ENCODE data around the gene PLN. TPM values are rescaled to one million over a fixed set of nuclear protein-coding genes. Genes with fewer than 3 reads are reported as not detected.

PLN gene
- total and polyA plus RNA-seq, 12 donors: 0.33 to 11.2 (median 6.0) TPM

- H3K4me3 ChIP-seq: no peak overlapping the region
- H3K36me3 ChIP-seq (replicated peaks in 1 of 2): no peaks in the 10 kb centered on the region
- no peaks in the 10 kb centered on the region for H3K9me3 ChIP-seq (replicated peaks in 1 of 3)
- no peaks in the 10 kb centered on the region for H3K27me3 ChIP-seq
- no peak for DNase-seq
- H3K27ac ChIP-seq: no peak overlapping the region
- TF ChIP-seq POLR2A (IDR thresholded peaks at IDR 0.05): no peak
- TF ChIP-seq, protein P1, sequence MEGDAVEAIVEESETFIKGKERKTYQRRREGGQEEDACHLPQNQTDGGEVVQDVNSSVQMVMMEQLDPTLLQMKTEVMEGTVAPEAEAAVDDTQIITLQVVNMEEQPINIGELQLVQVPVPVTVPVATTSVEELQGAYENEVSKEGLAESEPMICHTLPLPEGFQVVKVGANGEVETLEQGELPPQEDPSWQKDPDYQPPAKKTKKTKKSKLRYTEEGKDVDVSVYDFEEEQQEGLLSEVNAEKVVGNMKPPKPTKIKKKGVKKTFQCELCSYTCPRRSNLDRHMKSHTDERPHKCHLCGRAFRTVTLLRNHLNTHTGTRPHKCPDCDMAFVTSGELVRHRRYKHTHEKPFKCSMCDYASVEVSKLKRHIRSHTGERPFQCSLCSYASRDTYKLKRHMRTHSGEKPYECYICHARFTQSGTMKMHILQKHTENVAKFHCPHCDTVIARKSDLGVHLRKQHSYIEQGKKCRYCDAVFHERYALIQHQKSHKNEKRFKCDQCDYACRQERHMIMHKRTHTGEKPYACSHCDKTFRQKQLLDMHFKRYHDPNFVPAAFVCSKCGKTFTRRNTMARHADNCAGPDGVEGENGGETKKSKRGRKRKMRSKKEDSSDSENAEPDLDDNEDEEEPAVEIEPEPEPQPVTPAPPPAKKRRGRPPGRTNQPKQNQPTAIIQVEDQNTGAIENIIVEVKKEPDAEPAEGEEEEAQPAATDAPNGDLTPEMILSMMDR (IDR thresholded peaks at IDR 0.05): peak in 4 of 6 experiments; percentile 16 to 48 (median 36)
- intact Hi-C loops (cut with DNase I): no loop called here
- 85 to 87% (median 86%) methylated on average over 5 of the region's 5 CpGs for WGBS, 4 donors
- H3K4me1 ChIP-seq (replicated peaks in 1 of 2): peaks cover 6 to 9% of the 10 kb centered on the region in 2 donors
Measured at GRCh38 chr6:118565311-118565960, 17.3 kb downstream of the PLN start.

DNA sequence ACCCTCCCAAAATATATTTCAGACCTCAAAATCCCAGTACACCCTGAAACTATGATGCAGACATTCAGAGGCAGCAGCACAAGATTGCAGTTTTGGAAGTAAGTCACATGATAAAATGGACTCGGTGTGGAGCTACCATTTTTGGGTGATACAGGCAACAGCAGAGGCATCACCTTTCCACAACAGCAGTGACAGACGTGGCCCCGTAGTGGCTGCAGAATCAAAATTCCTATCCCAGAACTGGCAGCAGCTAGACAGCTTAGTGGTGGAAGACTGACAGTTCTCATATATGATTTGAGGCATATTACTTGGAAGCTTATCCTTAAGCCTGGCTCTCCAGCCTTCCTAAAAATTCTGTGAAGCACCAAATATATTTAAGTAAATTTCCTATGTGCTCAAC, 19.9 kb downstream of the PLN start:
- Histone ChIP-seq H3K9me3 (replicated peaks in 1 of 3) (no peaks in the 10 kb centered on the region), H3K27ac (no peak overlapping the region), H3K4me1 (replicated peaks in 1 of 2) (peaks cover 0 to 3% of the 10 kb centered on the region in 2 donors), H3K27me3 (no peaks in the 10 kb centered on the region), H3K4me3 (no peak overlapping the region), H3K36me3 (replicated peaks in 1 of 2) (no peaks in the 10 kb centered on the region)
- intact Hi-C loops (cut with DNase I): no loop called here
- no peak for DNase-seq
- 88 to 96% (median 93%) methylated on average over 3 of the region's 3 CpGs for WGBS, 4 donors
- TF ChIP-seq, protein P1 (IDR thresholded peaks at IDR 0.05): no peak
- TF ChIP-seq POLR2A (IDR thresholded peaks at IDR 0.05): no peak

DNA sequence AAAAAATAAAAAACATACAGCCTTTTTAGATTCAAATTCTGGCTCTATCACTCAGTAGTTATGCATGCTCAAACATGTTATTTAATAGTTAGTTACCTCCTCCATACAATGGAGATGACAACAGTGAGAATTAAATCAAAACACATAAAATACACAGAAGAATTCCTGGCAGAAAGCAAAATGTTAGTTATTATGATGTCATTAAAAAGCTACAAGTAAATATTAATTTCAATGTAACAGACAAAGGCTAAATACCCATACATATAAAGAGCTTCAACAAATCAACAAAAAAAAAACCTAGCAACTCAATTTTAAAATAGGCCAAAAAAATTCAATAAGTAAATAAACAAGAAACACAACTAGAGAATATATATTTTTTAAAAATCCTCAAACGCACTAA, 21.4 kb downstream of the PLN start:
- 94 to 100% (median 97%) methylated on average over 1 of the region's 1 CpG for WGBS, 4 donors
- no peak for TF ChIP-seq POLR2A (IDR thresholded peaks at IDR 0.05)
- TF ChIP-seq, protein P1 (IDR thresholded peaks at IDR 0.05): no peak
- Histone ChIP-seq H3K4me3 (no peak overlapping the region), H3K9me3 (replicated peaks in 1 of 3) (peaks cover 0 to 7% (median 0%) of the 10 kb centered on the region in 3 donors), H3K36me3 (replicated peaks in 1 of 2) (no peaks in the 10 kb centered on the region), H3K4me1 (replicated peaks in 1 of 2) (peaks cover 0 to 3% of the 10 kb centered on the region in 2 donors), H3K27me3 (no peaks in the 10 kb centered on the region), H3K27ac (no peak overlapping the region)
- no peak for DNase-seq
- intact Hi-C loops (cut with DNase I): no loop called here

- H3K4me3 ChIP-seq: no peak overlapping the region
Measured at GRCh38 chr6:118571121-118571520, 23.0 kb downstream of the PLN start.

More at GRCh38 chr6:118571121-118571520, 23.0 kb downstream of the PLN start:
- DNase-seq: no peak
- Histone ChIP-seq H3K9me3 (replicated peaks in 1 of 3) (peaks cover 0 to 11% (median 0%) of the 10 kb centered on the region in 3 donors), H3K4me1 (replicated peaks in 1 of 2) (peaks cover 0 to 3% of the 10 kb centered on the region in 2 donors), H3K36me3 (replicated peaks in 1 of 2) (no peaks in the 10 kb centered on the region), H3K27ac (no peak overlapping the region), H3K27me3 (no peaks in the 10 kb centered on the region)
- WGBS, 4 donors: 92 to 98% (median 96%) methylated on average over 2 of the region's 2 CpGs
- intact Hi-C loops (cut with DNase I): loop anchor here in 1 of 2 donors (10.0 kb wide), 1 partner anchor 286 kb away; no protein-coding TSS in a partner anchor
- TF ChIP-seq POLR2A (IDR thresholded peaks at IDR 0.05): no peak
- TF ChIP-seq, protein P1 (IDR thresholded peaks at IDR 0.05): no peak
